Erythroblast (primary cell): Measurements from ENCODE around the gene ZNF672.

Source experiments
- GATA1 ChIP-seq: IDR thresholded peaks from 2 replicates; pipeline ENCODE4 v1.6.1; 2011; ENCODE audit warnings: low read depth, mild to moderate bottlenecking, control low read depth, low read length, moderate library complexity
- POLR2A ChIP-seq: IDR thresholded peaks from 2 replicates; pipeline ENCODE4 v1.6.1; 2011; ENCODE audit warnings: mild to moderate bottlenecking, low read length

- TF ChIP-seq POLR2A (no peak), GATA1 (no peak)
Observed at GRCh38 chr1:248815407-248816034, 22.5 kb upstream of the ZNF672 start.
